ENCODE measurements around the gene CCDC57.
A peak's percentile ranks its signal among the peaks of the same experiment; 100 is the strongest.

CCDC57 gene

GRCh38 chr17:82158825-82159224 lies 53.8 kb downstream of the CCDC57 start:
- DNase-seq (ENCODE audit: low read depth): no peak
- H3K4me3 ChIP-seq (ENCODE audit: low read depth, low read length): no peak overlapping the region
- no peak for TF ChIP-seq CTCF (IDR thresholded peaks at IDR 0.05; ENCODE audit: insufficient read depth, low read depth, low read length, missing control alignments)

- no peak for DNase-seq (ENCODE audit: low read depth)
- no peak for TF ChIP-seq CTCF (IDR thresholded peaks at IDR 0.05; ENCODE audit: insufficient read depth, low read depth, low read length, missing control alignments)
- H3K4me3 ChIP-seq (ENCODE audit: low read depth, low read length): no peak overlapping the region
Observed at GRCh38 chr17:82157046-82158035, 55.3 kb downstream of the CCDC57 start.

- DNase-seq (ENCODE audit: low read depth): no peak
- no peak for TF ChIP-seq CTCF (IDR thresholded peaks at IDR 0.05; ENCODE audit: insufficient read depth, low read depth, low read length, missing control alignments)
- H3K4me3 ChIP-seq (ENCODE audit: low read depth, low read length): no peak overlapping the region
Observed at GRCh38 chr17:82156284-82156925, 56.2 kb downstream of the CCDC57 start.

- no peak for TF ChIP-seq CTCF (IDR thresholded peaks at IDR 0.05; ENCODE audit: insufficient read depth, low read depth, low read length, missing control alignments)
- DNase-seq (ENCODE audit: low read depth): no peak
- H3K4me3 ChIP-seq (ENCODE audit: low read depth, low read length): no peak overlapping the region
Observed at GRCh38 chr17:82155606-82156005, 57.0 kb downstream of the CCDC57 start.

- no peak for TF ChIP-seq CTCF (IDR thresholded peaks at IDR 0.05; ENCODE audit: insufficient read depth, low read depth, low read length, missing control alignments)
- DNase-seq (ENCODE audit: low read depth): no peak
Observed at GRCh38 chr17:82154881-82155331, 57.7 kb downstream of the CCDC57 start.

GRCh38 chr17:82153745-82154375 lies 58.8 kb downstream of the CCDC57 start:
- DNase-seq (ENCODE audit: low read depth): peak; percentile 79
- H3K4me3 ChIP-seq (ENCODE audit: low read depth, low read length): no peak overlapping the region
- TF ChIP-seq CTCF (IDR thresholded peaks at IDR 0.05; ENCODE audit: insufficient read depth, low read depth, low read length, missing control alignments): peak; percentile 92

More at GRCh38 chr17:82154881-82155331, 57.7 kb downstream of the CCDC57 start:
- no peak overlapping the region for H3K4me3 ChIP-seq (ENCODE audit: low read depth, low read length)

All from GM12865 (cell line).